HT1080 (cell line): ENCODE results near the gene TSPAN31. TPM values are rescaled to one million over a fixed set of nuclear protein-coding genes. Genes with fewer than 3 reads are reported as not detected.
A peak's percentile ranks its signal among the peaks of the same experiment; 100 is the strongest.

Source experiments
- DNase-seq: peaks from one replicate; pipeline ENCODE4 v3.0.0-alpha.2; 2015; ENCODE audit warnings: low read depth
- total RNA-seq: library from RNA; depleted of rRNA; stranded (reverse); fragments of >200 nt; shearing (Covaris generic); gene quantifications from 2 replicates; pipeline ENCODE4 v1.2.3, GENCODE V29; 2014

Gene TSPAN31
- total RNA-seq, 1 experiment from 2014 or later, result 28.9 TPM

- DNase-seq, result peak; percentile 100
Observed at GRCh38 chr12:57751788-57752667, 7.2 kb downstream of the TSPAN31 start, which contains the start of gene CDK4. Gene CDK4 (minus strand): TSS chr12:57752310. CDS start chr12:57751717, 593 bp downstream.

GRCh38 chr12:57752668-57753000 is 7.8 kb downstream of the TSPAN31 start:
- no peak for DNase-seq

GRCh38 chr12:57753756-57754337 is 9.0 kb downstream of the TSPAN31 start:
- DNase-seq, result no peak

GRCh38 chr12:57754411-57755193 is 9.8 kb downstream of the TSPAN31 start, which contains the start of gene MARCHF9:
Gene MARCHF9 (plus strand): TSS chr12:57755103. CDS start chr12:57755529, 426 bp downstream.
- peak; percentile 42 for DNase-seq

- no peak for DNase-seq
Observed at GRCh38 chr12:57755194-57755453, 10.3 kb downstream of the TSPAN31 start.

- DNase-seq, result no peak
Observed at GRCh38 chr12:57755454-57756372, 10.9 kb downstream of the TSPAN31 start.

GRCh38 chr12:57756406-57757341 is 11.8 kb downstream of the TSPAN31 start:
- no peak for DNase-seq

GRCh38 chr12:57757771-57758170 is 12.9 kb downstream of the TSPAN31 start:
- no peak for DNase-seq

GRCh38 chr12:57758552-57759359 is 13.9 kb downstream of the TSPAN31 start:
- no peak for DNase-seq

- DNase-seq, result no peak
Observed at GRCh38 chr12:57759360-57759980, 14.6 kb downstream of the TSPAN31 start.

GRCh38 chr12:57760347-57760982 is 15.6 kb downstream of the TSPAN31 start:
- DNase-seq, result no peak

- no peak for DNase-seq
Observed at GRCh38 chr12:57761391-57761998, 16.7 kb downstream of the TSPAN31 start.

- no peak for DNase-seq
Observed at GRCh38 chr12:57762463-57762862, 17.6 kb downstream of the TSPAN31 start.

GRCh38 chr12:57763881-57764661 is 19.2 kb downstream of the TSPAN31 start:
- no peak for DNase-seq

GRCh38 chr12:57764662-57765002 is 19.8 kb downstream of the TSPAN31 start:
- DNase-seq, result no peak

GRCh38 chr12:57765003-57765697 is 20.3 kb downstream of the TSPAN31 start:
- no peak for DNase-seq
